Nephron (organoid): ENCODE results near the gene CBLN3.
A peak's percentile ranks its signal among the peaks of the same experiment; 100 is the strongest.

Experiments used
- H3K27ac Mint-ChIP-seq, 3 experiments: 2 replicates each; pipeline ENCODE4 v1.8.0; 2020; ENCODE audit warnings: mixed read lengths in 3 of 3, mild to moderate bottlenecking in 2 of 3, moderate library complexity in 1 of 3
- H3K27me3 Mint-ChIP-seq: 2 replicates; pipeline ENCODE4 v1.8.0; 2021; ENCODE audit warnings: low read depth, mild to moderate bottlenecking, moderate library complexity, mixed read lengths
- H3K36me3 Mint-ChIP-seq: 2 replicates; pipeline ENCODE4 v1.8.0; 2020; ENCODE audit warnings: low read depth, mixed read lengths
- H3K4me1 Mint-ChIP-seq: 2 replicates; pipeline ENCODE4 v1.8.0; 2020; ENCODE audit warnings: mixed read lengths
- H3K4me3 Mint-ChIP-seq, 3 experiments: 2 replicates each; pipeline ENCODE4 v1.8.0; 2020; ENCODE audit warnings: mild to moderate bottlenecking in 3 of 3, mixed read lengths in 3 of 3, moderate library complexity in 2 of 3
- H3K9me3 Mint-ChIP-seq: 2 replicates; pipeline ENCODE4 v1.8.0; 2020; ENCODE audit warnings: mixed read lengths
- TF ChIP-seq, protein P1 (sequence below), 3 experiments: fragments of 200-600 bp; sonication (generic); IDR thresholded peaks; one replicate each; pipeline ENCODE4 v1.5.0; 2021; ENCODE audit warnings: antibody characterized with exemption in 3 of 3; ENCODE audit not compliant: unreplicated experiment in 3 of 3

Gene CBLN3

GRCh38 chr14:24428628-24429394 lies 657 bp downstream of the CBLN3 start:
- H3K36me3 Mint-ChIP-seq = peaks cover 16% of the 10 kb centered on the region
- peaks cover 3% of the 10 kb centered on the region for H3K27me3 Mint-ChIP-seq
- peak overlapping the region; percentile 87 to 91 (median 90) for H3K4me3 Mint-ChIP-seq
- TF ChIP-seq, protein P1, sequence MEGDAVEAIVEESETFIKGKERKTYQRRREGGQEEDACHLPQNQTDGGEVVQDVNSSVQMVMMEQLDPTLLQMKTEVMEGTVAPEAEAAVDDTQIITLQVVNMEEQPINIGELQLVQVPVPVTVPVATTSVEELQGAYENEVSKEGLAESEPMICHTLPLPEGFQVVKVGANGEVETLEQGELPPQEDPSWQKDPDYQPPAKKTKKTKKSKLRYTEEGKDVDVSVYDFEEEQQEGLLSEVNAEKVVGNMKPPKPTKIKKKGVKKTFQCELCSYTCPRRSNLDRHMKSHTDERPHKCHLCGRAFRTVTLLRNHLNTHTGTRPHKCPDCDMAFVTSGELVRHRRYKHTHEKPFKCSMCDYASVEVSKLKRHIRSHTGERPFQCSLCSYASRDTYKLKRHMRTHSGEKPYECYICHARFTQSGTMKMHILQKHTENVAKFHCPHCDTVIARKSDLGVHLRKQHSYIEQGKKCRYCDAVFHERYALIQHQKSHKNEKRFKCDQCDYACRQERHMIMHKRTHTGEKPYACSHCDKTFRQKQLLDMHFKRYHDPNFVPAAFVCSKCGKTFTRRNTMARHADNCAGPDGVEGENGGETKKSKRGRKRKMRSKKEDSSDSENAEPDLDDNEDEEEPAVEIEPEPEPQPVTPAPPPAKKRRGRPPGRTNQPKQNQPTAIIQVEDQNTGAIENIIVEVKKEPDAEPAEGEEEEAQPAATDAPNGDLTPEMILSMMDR (IDR thresholded peaks at IDR 0.05; ENCODE audit: unreplicated experiment in 3 of 3) = no peak
- H3K9me3 Mint-ChIP-seq = no peaks in the 10 kb centered on the region
- H3K4me1 Mint-ChIP-seq = peaks cover 41% of the 10 kb centered on the region
- peak overlapping the region; percentile 98 to 99 (median 99) for H3K27ac Mint-ChIP-seq

- Mint-ChIP-seq H3K9me3 (no peaks in the 10 kb centered on the region), H3K27me3 (peaks cover 3% of the 10 kb centered on the region), H3K4me3 (peak overlapping the region; percentile 61 to 72 (median 69)), H3K4me1 (peaks cover 32% of the 10 kb centered on the region), H3K36me3 (peaks cover 6% of the 10 kb centered on the region), H3K27ac (peak overlapping the region; percentile 60 to 86 (median 84))
- TF ChIP-seq, protein P1 (IDR thresholded peaks at IDR 0.05; ENCODE audit: unreplicated experiment in 3 of 3) = no peak
Observed at GRCh38 chr14:24427537-24428508, 1.6 kb downstream of the CBLN3 start.

DNA sequence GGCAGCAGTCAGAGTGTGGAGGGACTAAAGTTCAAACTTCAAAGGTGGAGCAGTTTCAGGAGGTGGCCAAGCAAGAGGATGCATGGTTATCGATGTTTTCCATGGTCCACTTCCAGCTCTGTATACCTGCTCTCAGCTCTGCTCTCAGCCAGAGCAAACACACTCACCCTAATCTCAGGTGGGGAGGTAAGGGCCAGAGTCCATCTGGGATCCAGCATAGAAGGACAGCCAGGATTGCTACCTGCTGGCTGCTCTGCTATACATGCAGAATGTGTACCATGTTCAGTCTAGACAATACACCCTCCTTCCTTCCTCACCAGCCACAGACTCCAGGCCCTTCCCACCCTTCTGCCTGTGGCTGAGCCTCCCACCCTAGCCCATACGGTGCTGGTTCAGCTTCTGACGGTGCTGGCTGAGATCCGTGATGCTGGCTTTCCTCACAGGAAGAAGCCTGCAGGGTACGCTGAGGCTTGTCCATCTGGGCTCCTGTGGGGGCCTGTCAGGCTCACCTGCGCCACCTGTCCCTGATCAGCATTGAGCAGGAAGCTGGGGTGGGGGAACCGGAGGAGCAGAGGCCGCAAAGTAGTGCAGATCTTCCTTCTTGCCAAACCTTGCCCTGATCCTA lies 2.4 kb downstream of the CBLN3 start:
- TF ChIP-seq, protein P1 (IDR thresholded peaks at IDR 0.05; ENCODE audit: unreplicated experiment in 3 of 3) = no peak
- Mint-ChIP-seq H3K27me3 (peaks cover 3% of the 10 kb centered on the region), H3K36me3 (peaks cover 5% of the 10 kb centered on the region), H3K4me3 (peak overlapping the region; percentile 72 to 79 (median 75)), H3K4me1 (peaks cover 31% of the 10 kb centered on the region), H3K9me3 (no peaks in the 10 kb centered on the region), H3K27ac (peak overlapping the region; percentile 50 to 95 (median 84))

- H3K4me1 Mint-ChIP-seq = peaks cover 24% of the 10 kb centered on the region
- TF ChIP-seq, protein P1 (IDR thresholded peaks at IDR 0.05; ENCODE audit: unreplicated experiment in 3 of 3) = no peak
Observed at GRCh38 chr14:24426150-24426911, 3.1 kb downstream of the CBLN3 start.

GRCh38 chr14:24425704-24426103 lies 3.8 kb downstream of the CBLN3 start:
- H3K4me1 Mint-ChIP-seq = peaks cover 20% of the 10 kb centered on the region

More at GRCh38 chr14:24426150-24426911, 3.1 kb downstream of the CBLN3 start:
- H3K27ac Mint-ChIP-seq = peak overlapping the region; percentile 50 to 95 (median 84)
- no peaks in the 10 kb centered on the region for H3K36me3 Mint-ChIP-seq
- no peaks in the 10 kb centered on the region for H3K9me3 Mint-ChIP-seq
- peaks cover 3% of the 10 kb centered on the region for H3K27me3 Mint-ChIP-seq
- peak overlapping the region; percentile 72 to 79 (median 75) for H3K4me3 Mint-ChIP-seq

More at GRCh38 chr14:24425704-24426103, 3.8 kb downstream of the CBLN3 start:
- peaks cover 3% of the 10 kb centered on the region for H3K27me3 Mint-ChIP-seq
- no peaks in the 10 kb centered on the region for H3K9me3 Mint-ChIP-seq
- peak overlapping the region in 2 of 3 experiments; percentile 11 to 30 for H3K4me3 Mint-ChIP-seq
- TF ChIP-seq, protein P1 (IDR thresholded peaks at IDR 0.05; ENCODE audit: unreplicated experiment in 3 of 3) = no peak
- no peaks in the 10 kb centered on the region for H3K36me3 Mint-ChIP-seq
- H3K27ac Mint-ChIP-seq = peak overlapping the region in 2 of 3 experiments; percentile 76 to 84
